Endothelial cell (in vitro differentiated cells): ENCODE measurements around the gene PLPP1. TPM values are rescaled to one million over a fixed set of nuclear protein-coding genes. Genes with fewer than 3 reads are reported as not detected.
A peak's percentile ranks its signal among the peaks of the same experiment; 100 is the strongest.
"Not testable (repeated sequence)": the region's sequence is repeated elsewhere in the genome, so short reads cannot be mapped to it uniquely, and the experiment has no call there.

Source experiments
- DNase-seq: peaks from one replicate; pipeline ENCODE4 v3.0.0; 2021; ENCODE audit warnings: low spot score
- H3K27ac Mint-ChIP-seq: one replicate; pipeline ENCODE4 v1.8.0; 2021; ENCODE audit warnings: mixed read lengths, inconsistent platforms; ENCODE audit not compliant: unreplicated experiment
- H3K27me3 Mint-ChIP-seq: one replicate; pipeline ENCODE4 v1.8.0; 2021; ENCODE audit warnings: mild to moderate bottlenecking, moderate library complexity, mixed read lengths, inconsistent platforms; ENCODE audit not compliant: unreplicated experiment
- H3K36me3 Mint-ChIP-seq: one replicate; pipeline ENCODE4 v1.8.0; 2021; ENCODE audit warnings: mild to moderate bottlenecking, low read depth, mixed read lengths, inconsistent platforms; ENCODE audit not compliant: unreplicated experiment
- H3K4me1 Mint-ChIP-seq: one replicate; pipeline ENCODE4 v1.8.0; 2021; ENCODE audit warnings: mild to moderate bottlenecking, mixed read lengths, inconsistent platforms; ENCODE audit not compliant: unreplicated experiment
- H3K4me3 Mint-ChIP-seq: one replicate; pipeline ENCODE4 v1.8.0; 2021; ENCODE audit warnings: mild to moderate bottlenecking, mixed read lengths, inconsistent platforms; ENCODE audit not compliant: unreplicated experiment
- H3K9me3 Mint-ChIP-seq: one replicate; pipeline ENCODE4 v1.8.0; 2021; ENCODE audit warnings: mixed read lengths, inconsistent platforms; ENCODE audit not compliant: unreplicated experiment
- CTCF ChIP-seq: fragments of 200-600 bp; sonication (generic); IDR thresholded peaks from one replicate; pipeline ENCODE4 v1.5.0; 2021; ENCODE audit warnings: antibody characterized with exemption; ENCODE audit not compliant: unreplicated experiment
- total RNA-seq: library from RNA; stranded (reverse); fragmentation: NEBNext Ultra II Directional; extraction: Animal tissue kit (Norgen Biotek cat#: 25700); gene quantifications from one replicate; pipeline ENCODE4 v1.2.1, GENCODE V29; 2021; ENCODE audit not compliant: unreplicated experiment

Gene PLPP1
- total RNA-seq, 1 donor from 2014 or later, result 11.3 TPM

GRCh38 chr5:55540024-55540423 lies 5.3 kb upstream of the PLPP1 start:
- Mint-ChIP-seq H3K36me3 (peaks cover 4% of the 10 kb centered on the region), H3K27me3 (peaks cover 7% of the 10 kb centered on the region), H3K27ac (no peak overlapping the region), H3K9me3 (no peaks in the 10 kb centered on the region), H3K4me1 (peaks cover 7% of the 10 kb centered on the region), H3K4me3 (no peak overlapping the region)
- no peak for TF ChIP-seq CTCF
- DNase-seq, result no peak

- TF ChIP-seq CTCF, result no peak
- Mint-ChIP-seq H3K9me3 (no peaks in the 10 kb centered on the region), H3K36me3 (peaks cover 4% of the 10 kb centered on the region), H3K4me3 (no peak overlapping the region), H3K4me1 (peaks cover 11% of the 10 kb centered on the region), H3K27me3 (peaks cover 7% of the 10 kb centered on the region), H3K27ac (no peak overlapping the region)
- no peak for DNase-seq
Measured at GRCh38 chr5:55538661-55539060, 3.9 kb upstream of the PLPP1 start.

- H3K27me3 Mint-ChIP-seq, DNase-seq, H3K27ac Mint-ChIP-seq, H3K9me3 Mint-ChIP-seq, H3K36me3 Mint-ChIP-seq, H3K4me3 Mint-ChIP-seq: not testable (repeated sequence)
- peaks cover 15% of the 10 kb centered on the region for H3K4me1 Mint-ChIP-seq
Measured at GRCh38 chr5:55537315-55537714, 2.6 kb upstream of the PLPP1 start.

GRCh38 chr5:55535199-55535905 lies 588 bp upstream of the PLPP1 start:
- peaks cover 9% of the 10 kb centered on the region for H3K27me3 Mint-ChIP-seq
- H3K4me3 Mint-ChIP-seq, result peak overlapping the region; percentile 93
- H3K9me3 Mint-ChIP-seq, result no peaks in the 10 kb centered on the region
- DNase-seq, result no peak
- peaks cover 15% of the 10 kb centered on the region for H3K4me1 Mint-ChIP-seq
- H3K27ac Mint-ChIP-seq, result peak overlapping the region; percentile 33
- peaks cover 4% of the 10 kb centered on the region for H3K36me3 Mint-ChIP-seq
- no peak for TF ChIP-seq CTCF

- H3K36me3 Mint-ChIP-seq, result peaks cover 4% of the 10 kb centered on the region
- DNase-seq, result no peak
- no peaks in the 10 kb centered on the region for H3K9me3 Mint-ChIP-seq
- H3K27ac Mint-ChIP-seq, result no peak overlapping the region
- no peak for TF ChIP-seq CTCF
- H3K4me3 Mint-ChIP-seq, result peak overlapping the region; percentile 88
- peaks cover 15% of the 10 kb centered on the region for H3K4me1 Mint-ChIP-seq
- peaks cover 9% of the 10 kb centered on the region for H3K27me3 Mint-ChIP-seq
Measured at GRCh38 chr5:55533521-55534435, 986 bp downstream of the PLPP1 start.
